GM18498 (cell line): ENCODE results near the gene SERINC2.

Experiments
- ATAC-seq: cut with Tn5 transposase; IDR thresholded peaks from one replicate; pipeline ENCODE4 v1.9.1; 2021; ENCODE audit warnings: mild to moderate bottlenecking, moderate library complexity; ENCODE audit not compliant: unreplicated experiment

SERINC2 gene

GRCh38 chr1:31412732-31413404, at the start of gene SERINC2:
TSS of gene SERINC2 (plus strand) at chr1:31413213. CDS start at chr1:31413266, 53 bp downstream.
- ATAC-seq, result peak; percentile 70

DNA sequence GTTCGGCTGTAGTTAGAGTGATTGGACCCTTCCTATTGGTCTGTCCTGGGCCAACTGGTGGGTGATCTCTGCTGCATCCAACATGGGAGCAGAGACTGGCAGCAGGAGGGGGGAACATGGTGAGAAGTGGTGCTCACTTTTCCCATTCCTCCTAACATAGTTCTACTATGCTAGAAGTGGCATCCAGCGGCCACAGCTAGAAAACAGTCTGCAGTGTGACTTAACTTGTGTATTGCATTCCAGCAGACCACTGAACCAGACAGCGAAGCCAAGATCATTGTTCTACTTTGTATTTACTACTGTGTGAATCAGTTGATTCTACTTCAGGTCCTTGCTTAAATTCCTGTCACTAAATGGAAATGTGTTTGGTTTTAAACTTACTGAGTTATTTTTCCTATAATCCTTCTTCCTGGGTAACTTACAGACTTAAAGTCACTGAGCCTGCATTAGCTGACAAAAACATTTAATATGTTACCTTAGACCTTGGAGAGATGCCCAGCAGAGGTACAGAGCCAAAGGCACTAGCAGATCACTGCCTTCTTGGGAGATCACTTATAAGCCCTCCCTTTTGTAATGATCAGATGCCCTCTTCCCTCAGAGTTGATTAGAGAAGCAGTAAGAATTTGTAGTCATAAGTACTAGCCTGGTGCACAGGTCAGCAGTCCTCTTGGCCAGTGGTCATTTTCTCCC, 48.3 kb upstream of the SERINC2 start:
- ATAC-seq, result no peak

GRCh38 chr1:31366796-31367195, 46.2 kb upstream of the SERINC2 start:
- ATAC-seq, result no peak

DNA sequence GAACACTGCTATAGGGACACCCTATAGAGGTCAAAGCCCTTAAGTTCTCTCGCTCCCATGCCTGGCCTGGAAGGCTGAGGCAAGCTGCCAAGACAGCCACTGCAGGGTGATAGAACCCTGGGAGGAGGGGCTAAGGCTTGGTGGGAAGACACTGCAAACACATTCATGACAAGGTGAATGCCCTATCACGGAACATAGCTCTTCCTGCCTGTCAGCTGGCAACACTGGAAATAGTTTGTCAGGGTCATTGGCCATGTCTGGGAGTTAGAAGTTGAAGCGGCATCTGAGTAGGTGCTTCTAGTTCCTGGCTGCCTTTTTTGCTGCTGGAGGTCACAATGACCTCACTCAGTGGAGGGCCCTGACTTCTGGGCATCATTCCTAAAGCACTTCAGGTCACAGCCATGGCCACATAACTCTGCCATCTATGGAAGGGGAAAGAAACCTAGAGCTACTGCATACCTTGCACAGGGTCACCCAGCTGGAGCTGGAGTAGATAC, 44.4 kb upstream of the SERINC2 start:
- ATAC-seq, result no peak

DNA sequence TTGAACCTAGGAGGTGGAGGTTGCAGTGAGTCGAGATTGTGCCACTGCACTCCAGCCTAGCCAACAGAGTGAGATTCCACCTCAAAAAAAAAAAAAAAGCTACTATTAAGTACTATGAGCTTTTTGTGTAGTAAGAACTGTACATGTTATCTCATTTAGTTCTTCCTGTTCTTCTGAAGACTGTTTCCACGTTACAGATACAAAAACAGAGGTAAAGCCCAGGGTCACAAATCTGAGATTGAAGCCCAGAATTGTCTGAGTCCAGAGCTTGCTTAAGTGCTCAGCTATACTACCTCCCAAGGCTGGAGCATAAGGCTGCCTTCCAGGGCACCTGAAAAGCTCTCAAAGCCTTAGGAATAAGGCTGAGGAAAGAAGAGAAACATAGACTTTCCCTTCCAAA, 43.0 kb upstream of the SERINC2 start:
- no peak for ATAC-seq

- ATAC-seq, result no peak
These were observed 42.4 kb upstream of the SERINC2 start for GRCh38 chr1:31370565-31370964.

DNA sequence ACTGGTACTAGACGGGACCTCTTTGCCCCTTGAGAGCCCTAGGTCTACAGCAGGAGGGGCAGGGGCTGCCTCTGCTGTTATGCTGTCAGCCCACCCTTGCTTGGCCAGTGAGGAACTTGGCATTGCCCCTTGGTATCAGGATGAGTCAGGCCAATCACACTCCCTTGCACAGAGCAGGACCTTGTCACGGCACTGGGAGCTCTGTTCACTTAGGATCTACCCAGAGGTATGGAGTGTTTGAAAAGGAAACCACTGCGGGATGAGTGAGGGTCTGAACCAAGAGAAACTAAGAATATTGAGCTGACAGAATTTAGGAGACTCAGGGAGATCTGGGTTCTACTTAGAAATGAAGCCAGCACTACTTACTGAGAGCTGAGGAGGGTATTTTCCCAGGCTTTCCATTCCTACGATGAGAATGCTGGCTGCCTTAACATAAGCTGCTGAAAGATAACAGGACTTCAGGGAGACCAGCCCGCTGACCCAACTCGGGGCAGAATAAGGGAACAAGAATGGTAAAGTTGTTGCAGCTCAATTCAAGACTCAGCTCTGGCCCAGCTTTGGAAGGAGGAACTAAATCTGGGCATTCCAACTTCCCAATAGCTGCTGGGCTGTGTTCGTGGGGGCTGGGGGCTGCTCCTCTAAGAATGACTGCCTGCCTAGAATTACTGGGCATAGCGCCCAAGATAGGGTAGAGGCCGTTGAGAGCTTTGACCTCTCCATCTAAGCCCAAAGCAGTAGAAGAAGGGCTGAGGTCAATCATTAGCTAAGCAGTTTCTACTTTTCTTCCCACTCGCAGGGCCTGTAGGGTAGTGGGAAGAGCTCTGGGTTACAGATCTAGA, 41.7 kb upstream of the SERINC2 start:
- ATAC-seq, result no peak

DNA sequence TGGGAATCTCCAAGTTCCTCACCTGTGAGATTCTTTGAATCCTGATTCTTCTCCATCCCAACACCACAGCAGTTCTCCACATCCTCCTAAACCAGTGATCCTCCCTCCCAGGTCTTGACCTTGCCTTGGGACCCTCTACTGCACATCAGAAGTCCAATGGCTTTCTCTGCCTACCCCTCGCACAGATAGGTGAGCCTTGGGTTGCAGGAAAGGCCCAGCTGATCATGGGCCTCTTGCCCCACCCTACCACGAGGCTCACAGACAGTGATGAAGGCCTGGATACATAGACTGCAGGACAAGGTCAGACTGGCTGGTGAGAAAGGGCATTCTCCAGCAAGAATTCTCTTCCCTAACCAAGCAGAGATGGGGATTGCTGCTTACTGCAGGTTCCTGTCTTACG, 41.0 kb upstream of the SERINC2 start:
- no peak for ATAC-seq

GRCh38 chr1:31372751-31373055, 40.3 kb upstream of the SERINC2 start:
- no peak for ATAC-seq

- ATAC-seq, result no peak
These were observed 39.7 kb upstream of the SERINC2 start, which contains the start of gene FABP3 for GRCh38 chr1:31373056-31373896. TSS of gene FABP3 (minus strand) at chr1:31373076. CDS start at chr1:31373014, 62 bp downstream.

DNA sequence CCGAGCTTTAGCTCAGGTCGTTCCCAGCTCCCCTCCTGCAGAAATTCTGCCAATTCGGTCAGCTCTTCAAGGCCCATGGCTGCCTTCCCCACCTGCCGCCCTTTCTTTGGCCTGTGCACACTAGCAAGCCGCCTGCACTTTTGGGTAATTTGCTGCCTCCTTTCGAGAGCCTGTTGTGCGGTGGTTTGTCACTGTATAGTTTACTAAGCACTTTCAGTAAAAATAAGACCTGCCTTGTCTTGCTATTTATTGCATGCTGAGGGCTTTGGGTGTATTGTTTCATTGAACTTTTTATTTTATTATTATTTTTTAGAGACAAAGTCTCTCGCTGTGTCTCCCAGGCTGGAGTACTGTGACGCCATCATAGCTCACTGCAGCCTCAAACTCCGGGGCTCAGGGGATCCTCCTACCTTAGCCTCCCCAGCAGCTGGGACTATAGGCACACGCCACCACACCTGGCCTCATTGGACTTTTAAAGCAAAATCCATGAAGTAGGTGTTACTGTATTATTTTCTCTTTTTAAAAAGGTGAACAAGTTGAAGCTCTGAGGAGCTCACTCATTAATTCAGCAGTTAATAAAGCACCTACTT, 39.0 kb upstream of the SERINC2 start:
- ATAC-seq, result no peak

DNA sequence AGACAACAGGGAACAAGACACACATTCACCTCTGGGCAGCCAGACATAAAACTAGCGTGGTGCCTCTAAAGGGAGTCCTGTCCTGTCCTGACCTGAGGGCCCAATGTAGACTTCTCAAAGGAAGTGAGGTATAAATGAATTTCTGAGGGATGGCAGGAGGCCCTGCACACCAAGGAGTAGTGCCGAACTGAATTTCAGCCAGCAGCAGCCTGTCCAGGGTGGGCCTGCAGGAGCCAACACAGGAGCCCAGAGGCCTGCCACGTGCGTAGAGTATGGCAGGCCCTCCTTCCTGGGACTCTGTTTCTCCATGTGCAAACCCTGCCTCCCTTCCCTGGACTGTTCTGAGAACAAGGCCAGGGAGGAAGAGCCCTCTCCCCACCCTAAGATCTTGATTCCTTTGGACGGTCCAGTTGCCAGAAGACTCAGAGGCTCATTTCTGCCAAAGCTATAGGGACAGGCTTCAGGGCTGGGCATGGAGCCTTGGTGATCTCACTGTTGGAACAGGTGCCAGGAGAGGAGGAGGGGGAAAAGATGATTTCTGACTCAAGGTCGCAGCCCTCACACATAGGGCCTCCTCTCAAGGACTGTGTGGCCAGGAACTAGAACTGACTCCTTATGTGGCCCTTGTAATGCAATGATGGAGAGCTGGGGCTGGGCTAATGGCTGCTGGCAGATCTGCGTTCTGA, 38.4 kb upstream of the SERINC2 start:
- ATAC-seq, result no peak

GRCh38 chr1:31376375-31377134, 36.5 kb upstream of the SERINC2 start:
- ATAC-seq, result no peak

GRCh38 chr1:31377364-31377863, 35.6 kb upstream of the SERINC2 start:
- no peak for ATAC-seq

GRCh38 chr1:31378001-31378400, 35.0 kb upstream of the SERINC2 start:
- ATAC-seq, result no peak

DNA sequence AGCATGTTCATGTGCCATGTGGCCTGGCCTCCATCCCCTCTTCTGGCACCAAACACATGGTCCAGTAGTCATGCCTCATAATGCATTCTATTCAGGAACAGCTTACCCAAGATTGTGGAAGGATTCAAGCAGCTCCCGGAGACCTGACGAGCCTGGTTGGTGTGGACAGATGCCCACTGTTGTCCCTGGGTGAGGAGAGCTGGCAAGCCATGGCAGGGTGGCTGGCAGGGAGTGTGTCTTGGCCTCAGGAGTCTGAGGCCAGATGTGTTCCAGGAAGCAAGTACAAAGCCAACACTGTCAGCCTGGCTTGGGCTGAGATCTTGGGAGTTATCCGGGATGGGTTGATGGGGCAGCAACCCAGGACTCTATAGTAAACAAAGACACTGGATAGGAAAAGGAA, 32.8 kb upstream of the SERINC2 start:
- ATAC-seq, result no peak

GRCh38 chr1:31381394-31382294, 31.4 kb upstream of the SERINC2 start:
- ATAC-seq, result no peak
